GM21423 (cell line): ENCODE measurements around the gene PLEKHA7.
"Not testable (repeated sequence)": the region's sequence is repeated elsewhere in the genome, so short reads cannot be mapped to it uniquely, and the experiment has no call there.

ENCODE experiments used
- ATAC-seq: cut with Tn5 transposase; IDR thresholded peaks from one replicate; pipeline ENCODE4 v1.9.1; 2021; ENCODE audit warnings: mild to moderate bottlenecking, moderate library complexity; ENCODE audit not compliant: unreplicated experiment

PLEKHA7 gene

GRCh38 chr11:17012179-17012578, 2.0 kb downstream of the PLEKHA7 start:
- ATAC-seq: no peak

- ATAC-seq: no peak
Measured at GRCh38 chr11:17010851-17011420, 3.3 kb downstream of the PLEKHA7 start.

GRCh38 chr11:17008099-17008498, 6.1 kb downstream of the PLEKHA7 start:
- ATAC-seq: no peak

GRCh38 chr11:17005646-17006045, 8.6 kb downstream of the PLEKHA7 start:
- ATAC-seq: no peak

- no peak for ATAC-seq
Measured at GRCh38 chr11:17004486-17005148, 9.6 kb downstream of the PLEKHA7 start.

GRCh38 chr11:17003426-17003825, 10.8 kb downstream of the PLEKHA7 start:
- ATAC-seq: no peak

- ATAC-seq: no peak
Measured at GRCh38 chr11:17002543-17002942, 11.7 kb downstream of the PLEKHA7 start.

- no peak for ATAC-seq
Measured at GRCh38 chr11:17001806-17002205, 12.4 kb downstream of the PLEKHA7 start.

- no peak for ATAC-seq
Measured at GRCh38 chr11:17000987-17001386, 13.2 kb downstream of the PLEKHA7 start.

GRCh38 chr11:17000253-17000652, 14.0 kb downstream of the PLEKHA7 start:
- not testable (repeated sequence) for ATAC-seq

GRCh38 chr11:16999116-16999515, 15.1 kb downstream of the PLEKHA7 start:
- ATAC-seq: no peak

GRCh38 chr11:16997624-16998023, 16.6 kb downstream of the PLEKHA7 start:
- ATAC-seq: no peak

GRCh38 chr11:16993495-16993894, 20.7 kb downstream of the PLEKHA7 start:
- ATAC-seq: no peak

- no peak for ATAC-seq
Measured at GRCh38 chr11:16992846-16993245, 21.4 kb downstream of the PLEKHA7 start.

- no peak for ATAC-seq
Measured at GRCh38 chr11:16989554-16989953, 24.7 kb downstream of the PLEKHA7 start.

GRCh38 chr11:16987205-16987568, 27.0 kb downstream of the PLEKHA7 start:
- no peak for ATAC-seq

GRCh38 chr11:16986434-16987204, 27.6 kb downstream of the PLEKHA7 start:
- ATAC-seq: peak; percentile 97

- no peak for ATAC-seq
Measured at GRCh38 chr11:16985297-16985696, 28.9 kb downstream of the PLEKHA7 start.

GRCh38 chr11:16984229-16984628, 30.0 kb downstream of the PLEKHA7 start:
- ATAC-seq: no peak

GRCh38 chr11:16982809-16983208, 31.4 kb downstream of the PLEKHA7 start:
- no peak for ATAC-seq

- ATAC-seq: no peak
Measured at GRCh38 chr11:16982256-16982671, 31.9 kb downstream of the PLEKHA7 start.

- no peak for ATAC-seq
Measured at GRCh38 chr11:16981651-16982194, 32.5 kb downstream of the PLEKHA7 start.
